Osteoblast (primary cell): ENCODE results near the gene CDC14A. TPM values are rescaled to one million over a fixed set of nuclear protein-coding genes. Genes with fewer than 3 reads are reported as not detected.

Experiments
- DNase-seq: peaks from one replicate; pipeline ENCODE4 v3.0.0; 2011; ENCODE audit warnings: low spot score, mixed read lengths; ENCODE audit not compliant: insufficient read length; ENCODE audit errors: missing footprints
- H2AFZ ChIP-seq: 2 replicates; pipeline ENCODE4 v1.6.0; 2011; ENCODE audit warnings: mild to moderate bottlenecking, low read length
- H3K27ac ChIP-seq: 2 replicates; pipeline ENCODE4 v1.5.1; 2011; ENCODE audit warnings: mild to moderate bottlenecking, low read depth, low read length, moderate library complexity
- H3K27me3 ChIP-seq: 2 replicates; pipeline ENCODE4 v1.6.0; 2012; ENCODE audit warnings: mild to moderate bottlenecking, control low read depth, inconsistent platforms, low read length, moderate library complexity; ENCODE audit not compliant: insufficient read depth
- H3K36me3 ChIP-seq: 2 replicates; pipeline ENCODE4 v1.5.1; 2011; ENCODE audit warnings: mild to moderate bottlenecking, low read length, control low read depth, moderate library complexity; ENCODE audit not compliant: insufficient read depth
- H3K4me1 ChIP-seq: 2 replicates; pipeline ENCODE4 v1.5.1; 2011; ENCODE audit warnings: mild to moderate bottlenecking, low read length, control low read depth, moderate library complexity; ENCODE audit not compliant: insufficient read depth
- H3K4me2 ChIP-seq: 2 replicates; pipeline ENCODE4 v1.6.0; 2011; ENCODE audit warnings: mild to moderate bottlenecking, low read length; ENCODE audit not compliant: insufficient read depth
- H3K4me3 ChIP-seq: fragments of 200-600 bp; sonication (generic); 3 replicates; pipeline ENCODE4 v1.5.1; 2012; ENCODE audit warnings: mild to moderate bottlenecking, low read length, inconsistent platforms; ENCODE audit not compliant: insufficient read depth
- H3K79me2 ChIP-seq: 2 replicates; pipeline ENCODE4 v1.6.0; 2012; ENCODE audit warnings: mild to moderate bottlenecking, low read length, control low read depth, inconsistent platforms; ENCODE audit not compliant: insufficient read depth
- H3K9me3 ChIP-seq: 2 replicates; pipeline ENCODE4 v1.5.1; 2011; ENCODE audit warnings: low read depth, low read length, control low read depth
- H4K20me1 ChIP-seq: 2 replicates; pipeline ENCODE4 v1.6.0; 2012; ENCODE audit warnings: mild to moderate bottlenecking, low read length, control low read depth; ENCODE audit not compliant: insufficient read depth
- CTCF ChIP-seq: IDR thresholded peaks from 2 replicates; pipeline ENCODE4 v1.5.1; 2011; ENCODE audit warnings: mild to moderate bottlenecking, low read depth, low read length, moderate library complexity; ENCODE audit errors: extremely low read depth
- total RNA-seq: library from RNA; depleted of rRNA; stranded (reverse); fragments of >200 nt; gene quantifications from 2 replicates; pipeline ENCODE4 v1.2.3, GENCODE V29; 2012

Gene CDC14A
- 6.5 and 6.9 TPM in 2 replicates for total RNA-seq

- Histone ChIP-seq H4K20me1 (no peaks in the 10 kb centered on the region), H3K9me3 (no peaks in the 10 kb centered on the region), H2AFZ (peak within 1 kb of the TSS; percentile 96), H3K79me2 (peaks cover 3% of the 10 kb centered on the region), H3K36me3 (no peaks in the 10 kb centered on the region), H3K4me3 (peak within 1 kb of the TSS; percentile 86), H3K4me2 (peak within 1 kb of the TSS; percentile 94), H3K27me3 (no peaks in the 10 kb centered on the region), H3K4me1 (peaks cover 20% of the 10 kb centered on the region), H3K27ac (peak within 1 kb of the TSS; percentile 71)
- TF ChIP-seq CTCF = no peak
- peak; percentile 94 for DNase-seq
Observed at GRCh38 chr1:100352267-100353070, at the start of gene CDC14A. Gene CDC14A (plus strand): TSS chr1:100352506. CDS start chr1:100352955, 449 bp downstream.

GRCh38 chr1:100302739-100303138 is 49.6 kb upstream of the CDC14A start:
- DNase-seq = no peak
- Histone ChIP-seq H3K27me3 (no peaks in the 10 kb centered on the region), H4K20me1 (no peaks in the 10 kb centered on the region), H3K36me3 (no peaks in the 10 kb centered on the region), H3K79me2 (no peaks in the 10 kb centered on the region), H2AFZ (no peak overlapping the region), H3K27ac (no peak overlapping the region), H3K4me3 (no peak overlapping the region), H3K4me2 (no peak overlapping the region), H3K4me1 (no peaks in the 10 kb centered on the region), H3K9me3 (no peaks in the 10 kb centered on the region)
- no peak for TF ChIP-seq CTCF

- H3K79me2 ChIP-seq = no peaks in the 10 kb centered on the region
- TF ChIP-seq CTCF = no peak
- H4K20me1 ChIP-seq = no peaks in the 10 kb centered on the region
- H3K4me1 ChIP-seq = no peaks in the 10 kb centered on the region
- no peak for DNase-seq
- H3K27ac ChIP-seq = no peak overlapping the region
- H3K27me3 ChIP-seq = no peaks in the 10 kb centered on the region
- no peaks in the 10 kb centered on the region for H3K36me3 ChIP-seq
- no peaks in the 10 kb centered on the region for H3K9me3 ChIP-seq
- no peak overlapping the region for H3K4me3 ChIP-seq
- H3K4me2 ChIP-seq = no peak overlapping the region
- H2AFZ ChIP-seq = no peak overlapping the region
Observed at GRCh38 chr1:100304227-100304626, 48.1 kb upstream of the CDC14A start.

- no peak for TF ChIP-seq CTCF
- Histone ChIP-seq H3K4me3 (no peak overlapping the region), H3K27ac (no peak overlapping the region), H3K27me3 (no peaks in the 10 kb centered on the region), H2AFZ (no peak overlapping the region), H3K36me3 (no peaks in the 10 kb centered on the region), H3K9me3 (no peaks in the 10 kb centered on the region), H3K4me2 (no peak overlapping the region), H4K20me1 (no peaks in the 10 kb centered on the region), H3K79me2 (no peaks in the 10 kb centered on the region), H3K4me1 (no peaks in the 10 kb centered on the region)
- no peak for DNase-seq
Observed at GRCh38 chr1:100304921-100305320, 47.4 kb upstream of the CDC14A start.
